H9 (cell line): ENCODE measurements around the gene AKAP9. TPM values are rescaled to one million over a fixed set of nuclear protein-coding genes. Genes with fewer than 3 reads are reported as not detected.
"Not testable (repeated sequence)": the region's sequence is repeated elsewhere in the genome, so short reads cannot be mapped to it uniquely, and the experiment has no call there.

Source experiments
- DNase-seq: peaks from one replicate; pipeline ENCODE4 v3.0.0-alpha.2; 2017
- H2AFZ ChIP-seq: one replicate; pipeline ENCODE4 v1.6.1; 2013; ENCODE audit warnings: mild to moderate bottlenecking, low read length, control low read depth, moderate library complexity
- H2AK5ac ChIP-seq: 2 replicates; pipeline ENCODE4 v1.6.1; 2013; ENCODE audit warnings: low read length, control low read depth, mixed read lengths; ENCODE audit not compliant: insufficient read length
- H2BK120ac ChIP-seq: one replicate; pipeline ENCODE4 v1.6.1; 2013; ENCODE audit warnings: low read depth, mild to moderate bottlenecking, low read length, control low read depth, inconsistent platforms; ENCODE audit not compliant: poor library complexity, severe bottlenecking
- H2BK12ac ChIP-seq: 2 replicates; pipeline ENCODE4 v1.6.1; 2013; ENCODE audit warnings: low read length, control low read depth, mixed read lengths, low read depth; ENCODE audit not compliant: insufficient read length
- H2BK15ac ChIP-seq: 2 replicates; pipeline ENCODE4 v1.6.1; 2013; ENCODE audit warnings: low read depth, low read length, control low read depth
- H2BK20ac ChIP-seq: one replicate; pipeline ENCODE4 v1.6.1; 2013; ENCODE audit warnings: low read depth, mild to moderate bottlenecking, low read length, control low read depth, inconsistent platforms; ENCODE audit not compliant: poor library complexity, severe bottlenecking
- H2BK5ac ChIP-seq: 2 replicates; pipeline ENCODE4 v1.6.1; 2013; ENCODE audit warnings: low read length, control low read depth, mixed read lengths; ENCODE audit not compliant: insufficient read length
- H3K14ac ChIP-seq: 2 replicates; pipeline ENCODE4 v1.6.1; 2013; ENCODE audit warnings: low read length, control low read depth; ENCODE audit not compliant: insufficient read depth
- H3K18ac ChIP-seq: 2 replicates; pipeline ENCODE4 v1.6.1; 2013; ENCODE audit warnings: low read depth, mild to moderate bottlenecking, mixed read lengths, low read length, control low read depth; ENCODE audit not compliant: insufficient read length
- H3K23ac ChIP-seq: 2 replicates; pipeline ENCODE4 v1.6.1; 2013; ENCODE audit warnings: low read length, control low read depth, mixed read lengths, low read depth; ENCODE audit not compliant: insufficient read length
- H3K23me2 ChIP-seq: 2 replicates; pipeline ENCODE4 v1.6.1; 2013; ENCODE audit warnings: low read depth, mild to moderate bottlenecking, mixed read lengths, low read length, control low read depth; ENCODE audit not compliant: insufficient read length, poor library complexity, severe bottlenecking
- H3K27ac ChIP-seq: 2 replicates; pipeline ENCODE4 v1.5.1; 2013; ENCODE audit warnings: low read length, control low read depth, mixed read lengths, low read depth; ENCODE audit not compliant: insufficient read length
- H3K27me3 ChIP-seq: 2 replicates; pipeline ENCODE4 v1.6.1; 2013; ENCODE audit warnings: low read length, control low read depth, inconsistent platforms; ENCODE audit not compliant: insufficient read depth
- H3K4ac ChIP-seq: 2 replicates; pipeline ENCODE4 v1.6.1; 2013; ENCODE audit warnings: low read depth, mild to moderate bottlenecking, control low read depth, inconsistent platforms, low read length, moderate library complexity
- H3K4me1 ChIP-seq: 2 replicates; pipeline ENCODE4 v1.6.1; 2013; ENCODE audit warnings: low read length, control low read depth, inconsistent platforms; ENCODE audit not compliant: insufficient read depth
- H3K4me2 ChIP-seq: 2 replicates; pipeline ENCODE4 v1.6.1; 2013; ENCODE audit warnings: low read length, control low read depth, mixed read lengths; ENCODE audit not compliant: insufficient read length, insufficient read depth
- H3K56ac ChIP-seq: 2 replicates; pipeline ENCODE4 v1.6.1; 2013; ENCODE audit warnings: low read depth, mild to moderate bottlenecking, mixed read lengths, low read length, control low read depth; ENCODE audit not compliant: insufficient read length
- H3K79me1 ChIP-seq: 2 replicates; pipeline ENCODE4 v1.6.1; 2013; ENCODE audit warnings: low read depth, mild to moderate bottlenecking, moderate library complexity, low read length, control low read depth, inconsistent platforms; ENCODE audit not compliant: insufficient read depth, poor library complexity, severe bottlenecking
- H3K79me2 ChIP-seq: 2 replicates; pipeline ENCODE4 v1.6.1; 2013; ENCODE audit warnings: low read length, control low read depth, inconsistent platforms; ENCODE audit not compliant: insufficient read depth
- H3K9ac ChIP-seq: 2 replicates; pipeline ENCODE4 v1.6.1; 2013; ENCODE audit warnings: low read length, control low read depth, mixed read lengths; ENCODE audit not compliant: insufficient read length; ENCODE audit errors: extremely low read depth
- H3K9me3 ChIP-seq: one replicate; pipeline ENCODE4 v1.6.1; 2013; ENCODE audit warnings: low read depth, low read length, inconsistent platforms; ENCODE audit not compliant: control insufficient read depth
- H3T11ph ChIP-seq: one replicate; pipeline ENCODE4 v1.6.1; 2013; ENCODE audit warnings: mild to moderate bottlenecking, low read length, control low read depth, inconsistent platforms
- H4K20me1 ChIP-seq: one replicate; pipeline ENCODE4 v1.6.1; 2013; ENCODE audit not compliant: control insufficient read depth, insufficient read length, insufficient read depth
- H4K5ac ChIP-seq: 2 replicates; pipeline ENCODE4 v1.6.1; 2013; ENCODE audit warnings: low read depth, mild to moderate bottlenecking, mixed read lengths, low read length, control low read depth; ENCODE audit not compliant: insufficient read length
- H4K8ac ChIP-seq: replicated peaks from 2 replicates; pipeline ENCODE4 v1.6.1; 2013; ENCODE audit warnings: low read length, control low read depth, mixed read lengths, low read depth; ENCODE audit not compliant: insufficient read length
- H4K91ac ChIP-seq: 2 replicates; pipeline ENCODE4 v1.6.1; 2013; ENCODE audit warnings: low read depth, mild to moderate bottlenecking, moderate library complexity, mixed read lengths, low read length, control low read depth; ENCODE audit not compliant: insufficient read length
- H3K27ac Mint-ChIP-seq, 3 experiments: 2 replicates in 2 of 3; 3 replicates in 1 of 3; pipeline ENCODE4 v1.8.0; 2020 to 2021; ENCODE audit warnings: mixed read lengths in 3 of 3, mild to moderate bottlenecking in 1 of 3, moderate library complexity in 1 of 3
- H3K27me3 Mint-ChIP-seq: 2 replicates; pipeline ENCODE4 v1.8.0; 2021; ENCODE audit warnings: low read depth, mild to moderate bottlenecking, moderate library complexity, mixed read lengths
- H3K36me3 Mint-ChIP-seq, 3 experiments: 2 replicates in 2 of 3; 3 replicates in 1 of 3; pipeline ENCODE4 v1.8.0; 2020 to 2021; ENCODE audit warnings: low read depth in 3 of 3, mixed read lengths in 3 of 3; ENCODE audit not compliant: insufficient read depth in 1 of 3
- H3K4me1 Mint-ChIP-seq, 2 experiments: 2 replicates each; pipeline ENCODE4 v1.8.0; 2020; ENCODE audit warnings: mixed read lengths in 2 of 2
- H3K4me3 Mint-ChIP-seq, 2 experiments: 2 replicates in 1 of 2; 3 replicates in 1 of 2; pipeline ENCODE4 v1.8.0; 2020 to 2021; ENCODE audit warnings: mild to moderate bottlenecking in 2 of 2, mixed read lengths in 2 of 2, moderate library complexity in 1 of 2
- H3K9me3 Mint-ChIP-seq, 2 experiments: 2 replicates in 1 of 2; 3 replicates in 1 of 2; pipeline ENCODE4 v1.8.0; 2020; ENCODE audit warnings: mild to moderate bottlenecking in 2 of 2, mixed read lengths in 2 of 2, moderate library complexity in 1 of 2
- CTCF ChIP-seq: fragments of 200-600 bp; sonication (generic); conservative IDR thresholded peaks from 3 replicates; pipeline ENCODE4 v1.8.0; 2021; ENCODE audit warnings: antibody characterized with exemption, mild to moderate bottlenecking
- WGBS: extraction: QIAGEN DNeasy Blood & Tissue Kit; methylation state at CpG from one replicate; pipeline ENCODE4 v1.1.7; 2013; ENCODE audit warnings: missing lambda C conversion rate, low lambda C conversion rate, mixed read lengths; ENCODE audit not compliant: insufficient read length; ENCODE audit errors: extremely low coverage; 5-methylcytosine and 5-hydroxymethylcytosine counted together
- total RNA-seq: library from RNA; stranded (reverse); gene quantifications from 2 replicates; pipeline ENCODE4 v1.2.1, GENCODE V29; 2021

The AKAP9 gene
- total RNA-seq, 1 experiment from 2014 or later, result 22.4 TPM

GRCh38 chr7:91942312-91942711, 1.6 kb downstream of the AKAP9 start:
- no peak overlapping the region for H4K5ac ChIP-seq
- H4K91ac ChIP-seq, result no peak overlapping the region
- H3K56ac ChIP-seq, result no peak overlapping the region
- DNase-seq, result no peak
- peak overlapping the region; percentile 95; a peak in 3 of 5 replicates for H3K4me3 Mint-ChIP-seq
- no peak for TF ChIP-seq CTCF
- no peak overlapping the region for H2BK5ac ChIP-seq
- H3K79me1 ChIP-seq, result peaks cover 2% of the 10 kb centered on the region
- no peak overlapping the region for H2BK15ac ChIP-seq
- H3K27ac ChIP-seq, result no peak overlapping the region
- H2AK5ac ChIP-seq, result no peak overlapping the region
- H3K9ac ChIP-seq, result no peak overlapping the region
- no peak overlapping the region for H3K4me2 ChIP-seq
- peaks cover 6% of the 10 kb centered on the region; the same call in 1 of the 2 replicates for H3K27me3 ChIP-seq
- no peak overlapping the region for H3K14ac ChIP-seq
- H4K8ac ChIP-seq, result no peak overlapping the region
- peaks cover 5% of the 10 kb centered on the region for H3K23me2 ChIP-seq
- peaks cover 13 to 22% of the 10 kb centered on the region in 2 experiments for H3K4me1 Mint-ChIP-seq
- H3K23ac ChIP-seq, result no peak overlapping the region
- no peaks in the 10 kb centered on the region; a peak in 1 of 5 replicates for H3K9me3 Mint-ChIP-seq
- WGBS, result no CpG with 5 or more reads among the region's 2 CpGs
- no peak overlapping the region for H3K18ac ChIP-seq
- no peak overlapping the region for H3T11ph ChIP-seq
- peaks cover 28% of the 10 kb centered on the region for H3K27me3 Mint-ChIP-seq
- H3K9me3 ChIP-seq, result no peaks in the 10 kb centered on the region
- H2BK120ac ChIP-seq, result no peak overlapping the region
- peaks cover 0 to 4% (median 4%) of the 10 kb centered on the region in 3 experiments; a peak in 3 of 7 replicates for H3K36me3 Mint-ChIP-seq
- no peak overlapping the region for H2BK20ac ChIP-seq
- peaks cover 1% of the 10 kb centered on the region; the same call in 1 of the 2 replicates for H3K79me2 ChIP-seq
- H2AFZ ChIP-seq, result no peak overlapping the region
- no peak overlapping the region for H3K27ac Mint-ChIP-seq
- H3K4ac ChIP-seq, result no peak overlapping the region
- no peaks in the 10 kb centered on the region for H3K4me1 ChIP-seq
- H2BK12ac ChIP-seq, result no peak overlapping the region
- H4K20me1 ChIP-seq, result no peaks in the 10 kb centered on the region

- not testable (repeated sequence) for H2BK5ac ChIP-seq, H3K23ac ChIP-seq, H3K14ac ChIP-seq, H3T11ph ChIP-seq, H2BK12ac ChIP-seq, H3K27ac ChIP-seq, H3K4me3 Mint-ChIP-seq, H3K27me3 Mint-ChIP-seq, H3K9ac ChIP-seq, H3K79me1 ChIP-seq, H3K56ac ChIP-seq, H3K36me3 Mint-ChIP-seq, H3K9me3 Mint-ChIP-seq, H3K27ac Mint-ChIP-seq, H3K9me3 ChIP-seq, DNase-seq, H3K27me3 ChIP-seq, H3K79me2 ChIP-seq, H3K23me2 ChIP-seq, H2BK20ac ChIP-seq, H2BK120ac ChIP-seq, H4K20me1 ChIP-seq, H4K5ac ChIP-seq, H3K4me2 ChIP-seq, H2BK15ac ChIP-seq, H3K4me1 ChIP-seq, H2AK5ac ChIP-seq, H3K4ac ChIP-seq, H2AFZ ChIP-seq, H3K18ac ChIP-seq, H4K91ac ChIP-seq, H4K8ac ChIP-seq
- no CpG with 5 or more reads among the region's 5 CpGs for WGBS
- H3K4me1 Mint-ChIP-seq, result peaks cover 11 to 18% of the 10 kb centered on the region in 2 experiments
Measured at GRCh38 chr7:91944970-91945369, 4.3 kb downstream of the AKAP9 start.
